OCI-M2 (cell line): ENCODE results near the gene ASH1L.
"Not testable (repeated sequence)": the region's sequence is repeated elsewhere in the genome, so short reads cannot be mapped to it uniquely, and the experiment has no call there.

Source experiments
- DNase-seq: peaks from one replicate; lab custom pipeline; 2025; ENCODE audit not compliant: unreplicated experiment; lab: John Stamatoyannopoulos, UW

Gene ASH1L

GRCh38 chr1:155499263-155499662, 63.3 kb downstream of the ASH1L start:
- DNase-seq = no peak

- DNase-seq = not testable (repeated sequence)
Measured at GRCh38 chr1:155493595-155493994, 69.0 kb downstream of the ASH1L start.

GRCh38 chr1:155488419-155488818, 74.2 kb downstream of the ASH1L start:
- DNase-seq = not testable (repeated sequence)

GRCh38 chr1:155487541-155487940, 75.1 kb downstream of the ASH1L start:
- DNase-seq = no peak

GRCh38 chr1:155486952-155487351, 75.7 kb downstream of the ASH1L start:
- DNase-seq = not testable (repeated sequence)

GRCh38 chr1:155485945-155486344, 76.7 kb downstream of the ASH1L start:
- DNase-seq = no peak

GRCh38 chr1:155485222-155485621, 77.4 kb downstream of the ASH1L start:
- no peak for DNase-seq

GRCh38 chr1:155481741-155482241, 80.8 kb downstream of the ASH1L start:
- DNase-seq = no peak

- no peak for DNase-seq
Measured at GRCh38 chr1:155479205-155479604, 83.4 kb downstream of the ASH1L start.

- no peak for DNase-seq
Measured at GRCh38 chr1:155478270-155478852, 84.2 kb downstream of the ASH1L start.

GRCh38 chr1:155474146-155474545, 88.5 kb downstream of the ASH1L start:
- no peak for DNase-seq

- no peak for DNase-seq
Measured at GRCh38 chr1:155473151-155473821, 89.3 kb downstream of the ASH1L start.

GRCh38 chr1:155472491-155473083, 90.0 kb downstream of the ASH1L start:
- DNase-seq = no peak

GRCh38 chr1:155471891-155472290, 90.7 kb downstream of the ASH1L start:
- no peak for DNase-seq

- DNase-seq = no peak
Measured at GRCh38 chr1:155471026-155471425, 91.6 kb downstream of the ASH1L start.

- DNase-seq = no peak
Measured at GRCh38 chr1:155466996-155467395, 95.6 kb downstream of the ASH1L start.

GRCh38 chr1:155466617-155466972, 96.0 kb downstream of the ASH1L start:
- no peak for DNase-seq

GRCh38 chr1:155463865-155464650, 98.5 kb downstream of the ASH1L start:
- DNase-seq = no peak

- no peak for DNase-seq
Measured at GRCh38 chr1:155458111-155458510, 104.5 kb downstream of the ASH1L start.

- no peak for DNase-seq
Measured at GRCh38 chr1:155457266-155457665, 105.3 kb downstream of the ASH1L start.

GRCh38 chr1:155455588-155456195, 106.9 kb downstream of the ASH1L start:
- DNase-seq = no peak
